ENCODE results near the gene CHMP2A.
A peak's percentile ranks its signal among the peaks of the same experiment; 100 is the strongest.
"Not testable (repeated sequence)": the region's sequence is repeated elsewhere in the genome, so short reads cannot be mapped to it uniquely, and the experiment has no call there.

The CHMP2A gene

DNA sequence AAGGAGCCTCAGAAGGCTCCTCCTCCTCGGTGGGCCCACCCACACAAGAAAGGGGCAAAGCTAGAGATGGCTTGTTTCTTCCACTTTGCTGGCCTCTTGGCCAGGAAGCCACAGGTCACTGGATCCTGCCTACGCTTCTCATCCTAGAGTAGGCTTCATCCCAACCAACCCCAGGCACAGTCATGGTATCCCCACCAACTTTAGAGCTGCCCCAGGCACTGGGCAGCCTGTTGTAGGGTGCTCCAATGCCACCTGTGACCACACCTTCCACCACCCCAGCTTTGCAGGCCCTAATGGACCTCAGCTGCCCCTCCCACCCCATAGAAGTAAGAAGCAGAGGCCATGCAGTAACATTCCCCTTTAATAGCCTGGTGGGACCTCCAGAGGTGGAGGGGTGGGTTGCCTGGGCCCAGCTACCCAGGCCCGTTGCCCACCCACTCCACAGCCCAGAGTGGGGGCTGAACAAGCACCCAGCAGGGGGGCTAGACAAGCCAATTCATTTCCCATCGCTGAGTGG lies 522 bp upstream of the CHMP2A start:
- no peak for DNase-seq (ENCODE audit: low read depth)

DNA sequence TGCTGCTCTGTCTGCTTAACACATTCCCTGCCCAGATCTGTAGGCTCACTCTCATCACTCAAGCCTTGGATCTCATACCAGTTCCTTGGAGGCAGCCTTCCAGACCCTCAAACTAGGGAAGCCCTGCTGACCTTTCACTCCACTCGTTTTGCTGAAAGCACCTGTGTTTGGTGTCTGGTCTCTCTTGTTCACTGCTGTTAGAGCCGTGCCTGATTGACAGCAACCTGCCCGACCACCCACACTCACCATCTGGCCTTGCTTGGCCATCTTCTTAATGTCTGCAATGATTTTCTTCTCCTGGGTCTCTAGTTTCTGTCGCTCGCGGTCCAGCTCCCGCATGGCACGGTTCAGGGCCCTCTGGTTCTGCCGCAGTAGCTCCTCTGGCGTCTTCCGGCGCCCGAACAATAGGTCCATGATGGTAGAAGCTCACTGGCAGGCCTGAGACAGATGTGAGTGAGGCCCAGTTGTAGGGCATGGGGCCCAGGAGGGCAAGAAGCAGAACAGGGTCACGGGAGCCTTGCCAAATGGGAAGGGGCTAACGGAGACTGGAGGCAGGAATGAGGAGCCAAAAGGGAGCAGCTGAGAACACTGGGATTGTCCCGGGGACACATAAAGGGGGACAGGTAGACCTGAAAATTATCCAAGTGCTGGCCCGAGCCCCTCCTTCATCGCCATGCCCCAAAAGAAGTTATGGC lies 959 bp downstream of the CHMP2A start:
- DNase-seq (ENCODE audit: low read depth): no peak

DNA sequence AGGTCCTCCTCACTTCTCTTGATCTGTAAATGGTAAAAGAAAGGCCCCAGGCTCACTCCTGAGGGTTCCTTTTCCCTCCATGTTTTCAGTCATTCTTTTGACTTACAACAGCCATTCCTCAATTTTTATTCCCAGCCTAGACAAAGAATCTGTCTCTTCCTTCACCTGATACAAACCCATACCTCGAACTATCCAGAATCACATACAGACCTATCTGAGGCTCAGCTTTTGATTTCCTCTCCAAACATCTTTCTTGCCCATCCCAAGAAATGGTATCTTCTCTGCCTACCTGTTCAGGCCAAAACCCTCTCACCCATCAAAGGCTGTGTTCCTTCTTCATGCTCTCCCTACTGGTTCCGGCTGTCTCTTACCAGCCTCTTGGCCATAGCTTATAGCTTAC lies 2.2 kb downstream of the CHMP2A start:
- no peak for DNase-seq (ENCODE audit: low read depth)

DNA sequence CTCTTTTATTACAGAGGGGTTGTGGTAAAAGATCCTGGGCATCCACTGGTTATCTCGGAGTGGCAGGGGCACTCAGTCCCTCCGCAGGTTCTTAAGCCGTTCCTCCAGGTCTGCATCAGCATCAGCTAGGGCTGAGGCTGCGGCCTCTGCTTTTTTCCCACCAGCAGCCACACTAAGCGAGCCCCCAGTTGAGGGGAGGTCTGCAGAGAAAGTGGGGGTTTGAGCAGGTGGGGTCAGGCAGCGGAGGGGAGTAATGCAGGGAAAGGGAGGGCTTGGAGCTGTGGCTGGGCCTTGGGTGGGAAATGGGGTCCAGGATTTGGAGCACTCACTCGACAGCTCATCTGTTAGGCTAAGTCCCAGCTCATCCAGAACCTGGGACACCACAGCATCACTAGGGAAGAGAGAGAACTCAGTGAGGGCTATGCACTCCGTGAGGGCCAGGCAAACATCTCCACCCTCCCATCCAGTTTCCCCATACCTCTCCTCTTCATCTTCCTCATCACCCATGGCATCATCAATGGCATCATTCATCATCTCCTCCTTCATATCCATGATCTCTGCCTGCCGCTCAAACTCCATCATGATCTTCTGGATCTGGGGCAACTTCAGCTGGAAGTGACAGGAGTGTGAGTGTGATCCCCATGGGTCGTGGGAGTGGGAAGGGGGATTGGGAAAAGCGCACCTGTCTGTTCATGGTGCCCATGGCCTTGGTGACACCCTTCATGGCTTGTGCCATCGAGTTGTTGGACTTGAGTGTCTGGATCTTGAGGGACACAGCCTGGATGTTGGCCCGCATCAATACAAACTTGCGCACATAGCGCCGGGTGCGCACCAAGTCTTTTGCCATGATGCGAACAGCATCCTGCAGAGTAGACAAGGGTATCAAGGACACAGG lies 3.1 kb downstream of the CHMP2A start:
- DNase-seq (ENCODE audit: low read depth): no peak

DNA sequence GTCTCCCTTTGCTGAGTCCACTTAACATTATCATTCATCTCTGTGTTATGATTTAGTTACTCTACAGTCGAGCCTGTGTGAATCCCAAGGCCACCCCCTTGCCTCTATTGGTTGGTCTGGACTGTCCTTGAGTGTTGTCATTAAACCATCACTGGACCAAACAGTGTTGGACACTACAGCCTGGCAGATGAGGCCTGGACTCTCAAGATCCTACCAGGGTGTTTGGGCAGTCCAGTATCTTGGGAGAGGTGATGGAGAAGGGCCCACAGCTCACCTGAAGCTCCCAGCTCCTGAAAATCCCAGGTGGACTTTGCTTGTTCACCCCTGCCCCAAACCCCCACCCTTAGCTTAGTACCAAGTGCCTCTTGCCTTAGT lies 3.8 kb downstream of the CHMP2A start:
- no peak for DNase-seq (ENCODE audit: low read depth)

DNA sequence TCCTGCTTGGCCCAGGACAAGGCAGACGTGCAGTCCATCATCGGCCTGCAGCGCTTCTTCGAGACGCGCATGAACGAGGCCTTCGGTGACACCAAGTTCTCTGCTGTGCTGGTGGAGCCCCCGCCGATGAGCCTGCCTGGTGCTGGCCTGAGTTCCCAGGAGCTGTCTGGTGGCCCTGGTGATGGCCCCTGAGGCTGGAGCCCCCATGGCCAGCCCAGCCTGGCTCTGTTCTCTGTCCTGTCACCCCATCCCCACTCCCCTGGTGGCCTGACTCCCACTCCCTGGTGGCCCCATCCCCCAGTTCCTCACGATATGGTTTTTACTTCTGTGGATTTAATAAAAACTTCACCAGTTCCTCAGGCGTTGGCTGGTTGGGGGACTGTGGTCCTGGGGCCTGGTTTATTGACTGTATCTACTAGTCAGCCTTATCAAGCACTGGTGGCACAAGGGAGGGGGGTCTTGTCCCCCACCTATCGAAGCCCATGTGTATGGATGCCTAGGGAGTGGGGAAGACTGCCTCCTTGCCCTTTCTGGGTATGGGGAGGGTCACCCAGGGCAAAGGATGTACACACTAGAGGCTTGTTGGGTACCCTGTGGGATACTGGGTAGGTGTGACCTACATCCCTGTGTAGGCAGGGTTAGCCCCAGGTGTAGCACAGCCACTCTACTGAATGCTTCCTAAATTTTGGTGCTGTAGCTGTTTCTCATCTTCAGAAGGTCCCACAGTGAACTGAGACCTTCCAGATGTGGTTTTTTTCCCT lies 4.4 kb downstream of the CHMP2A start:
- DNase-seq (ENCODE audit: low read depth): no peak

DNA sequence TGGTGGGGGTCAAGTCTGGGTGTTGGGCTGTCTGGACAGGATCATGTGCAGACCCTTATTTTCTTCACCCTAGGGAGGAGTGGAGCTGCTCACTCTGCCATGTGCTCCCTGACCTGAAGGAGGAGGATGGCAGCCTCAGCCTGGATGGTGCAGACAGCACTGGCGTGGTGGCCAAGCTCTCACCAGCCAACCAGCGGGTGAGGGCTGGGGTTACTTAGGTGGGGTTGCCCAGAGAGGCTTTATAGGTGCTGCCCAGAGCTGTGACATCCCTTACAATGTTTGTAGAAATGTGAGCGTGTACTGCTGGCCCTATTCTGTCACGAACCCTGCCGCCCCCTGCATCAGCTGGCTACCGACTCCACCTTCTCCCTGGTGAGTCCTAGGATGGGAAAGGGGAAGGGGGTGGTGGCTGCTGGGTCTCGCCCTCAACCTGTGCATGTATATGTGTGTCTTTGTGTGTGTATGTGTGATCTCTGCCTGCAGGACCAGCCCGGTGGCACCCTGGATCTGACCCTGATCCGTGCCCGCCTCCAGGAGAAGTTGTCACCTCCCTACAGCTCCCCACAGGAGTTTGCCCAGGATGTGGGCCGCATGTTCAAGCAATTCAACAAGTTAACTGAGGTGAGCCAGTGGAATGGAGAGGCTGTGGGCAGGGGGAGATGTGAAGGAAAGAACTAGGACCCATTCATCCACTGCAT lies 5.1 kb downstream of the CHMP2A start:
- no peak for DNase-seq (ENCODE audit: low read depth)

DNA sequence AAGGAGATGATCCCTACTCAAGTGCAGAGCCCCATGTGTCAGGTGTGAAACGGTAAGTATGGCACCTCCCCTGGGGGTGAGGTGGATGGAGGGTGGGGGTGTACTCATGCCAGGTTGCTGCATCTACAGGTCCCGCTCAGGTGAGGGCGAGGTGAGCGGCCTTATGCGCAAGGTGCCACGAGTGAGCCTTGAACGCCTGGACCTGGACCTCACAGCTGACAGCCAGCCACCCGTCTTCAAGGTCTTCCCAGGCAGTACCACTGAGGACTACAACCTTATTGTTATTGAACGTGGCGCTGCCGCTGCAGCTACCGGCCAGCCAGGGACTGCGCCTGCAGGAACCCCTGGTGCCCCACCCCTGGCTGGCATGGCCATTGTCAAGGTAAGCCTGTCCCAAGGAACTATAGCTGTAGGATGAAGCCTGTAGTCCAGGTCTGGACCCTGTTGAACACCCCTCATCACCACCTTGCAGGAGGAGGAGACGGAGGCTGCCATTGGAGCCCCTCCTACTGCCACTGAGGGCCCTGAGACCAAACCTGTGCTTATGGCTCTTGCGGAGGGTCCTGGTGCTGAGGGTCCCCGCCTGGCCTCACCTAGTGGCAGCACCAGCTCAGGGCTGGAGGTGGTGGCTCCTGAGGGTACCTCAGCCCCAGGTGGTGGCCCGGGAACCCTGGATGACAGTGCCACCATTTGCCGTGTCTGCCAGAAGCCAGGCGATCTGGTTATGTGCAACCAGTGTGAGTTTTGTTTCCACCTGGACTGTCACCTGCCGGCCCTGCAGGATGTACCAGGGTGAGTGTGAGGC lies 5.8 kb downstream of the CHMP2A start:
- DNase-seq (ENCODE audit: low read depth): no peak

DNA sequence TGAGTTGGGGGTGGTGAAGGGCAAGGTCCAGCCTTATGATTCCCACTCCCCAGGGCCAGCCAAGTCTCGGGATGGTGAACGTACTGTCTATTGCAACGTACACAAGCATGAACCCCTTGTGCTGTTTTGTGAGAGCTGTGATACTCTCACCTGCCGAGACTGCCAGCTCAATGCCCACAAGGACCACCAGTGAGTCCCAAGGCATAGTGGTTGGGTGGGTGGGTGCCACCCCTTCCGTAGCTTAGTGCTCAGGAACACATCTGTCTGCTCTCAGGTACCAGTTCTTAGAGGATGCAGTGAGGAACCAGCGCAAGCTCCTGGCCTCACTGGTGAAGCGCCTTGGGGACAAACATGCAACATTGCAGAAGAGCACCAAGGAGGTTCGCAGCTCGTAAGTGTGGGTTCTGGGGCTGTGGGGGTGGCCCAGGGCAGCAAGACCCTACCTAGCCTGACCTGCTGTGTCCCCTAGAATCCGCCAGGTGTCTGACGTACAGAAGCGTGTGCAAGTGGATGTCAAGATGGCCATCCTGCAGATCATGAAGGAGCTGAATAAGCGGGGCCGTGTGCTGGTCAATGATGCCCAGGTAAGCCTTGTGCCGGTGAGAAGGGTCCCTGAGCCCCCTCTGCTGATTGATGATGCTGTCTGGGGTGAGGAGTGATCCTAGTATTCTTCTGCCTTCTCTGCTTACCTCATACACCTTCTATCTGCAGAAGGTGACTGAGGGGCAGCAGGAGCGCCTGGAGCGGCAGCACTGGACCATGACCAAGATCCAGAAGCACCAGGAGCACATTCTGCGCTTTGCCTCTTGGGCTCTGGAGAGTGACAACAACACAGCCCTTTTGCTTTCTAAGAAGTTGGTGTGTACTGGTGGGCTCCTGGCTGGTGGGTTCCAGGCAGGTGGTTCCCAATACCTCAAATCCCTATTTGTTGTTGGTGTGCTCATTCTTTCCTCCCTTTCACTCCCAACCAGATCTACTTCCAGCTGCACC lies 7.3 kb downstream of the CHMP2A start:
- DNase-seq (ENCODE audit: low read depth): no peak

DNA sequence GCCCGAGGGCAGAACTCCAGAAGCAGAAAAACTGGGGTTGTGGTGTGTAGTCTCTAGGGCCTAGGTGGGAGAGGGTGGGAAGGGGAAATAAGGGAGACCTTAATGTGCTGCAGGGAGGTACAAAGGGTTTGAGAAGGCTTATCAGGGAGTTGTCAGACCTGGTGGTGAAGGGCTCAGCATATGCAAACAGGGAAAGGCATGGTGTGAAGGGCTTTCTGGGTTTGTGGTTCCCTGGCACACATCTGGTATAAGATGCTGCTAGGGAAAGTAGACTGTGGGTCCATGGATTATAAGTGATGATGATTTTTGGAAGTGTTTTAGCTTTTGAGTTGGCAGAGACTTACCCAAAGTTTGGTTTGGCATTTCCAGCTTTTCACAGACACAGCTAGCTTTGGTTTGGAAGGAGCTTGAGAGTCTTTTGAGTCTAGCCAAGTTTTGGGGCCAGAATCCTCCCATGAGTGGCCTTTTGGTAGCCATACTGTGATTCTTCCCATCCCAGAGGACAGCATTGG lies 8.8 kb downstream of the CHMP2A start:
- DNase-seq (ENCODE audit: low read depth): no peak

DNA sequence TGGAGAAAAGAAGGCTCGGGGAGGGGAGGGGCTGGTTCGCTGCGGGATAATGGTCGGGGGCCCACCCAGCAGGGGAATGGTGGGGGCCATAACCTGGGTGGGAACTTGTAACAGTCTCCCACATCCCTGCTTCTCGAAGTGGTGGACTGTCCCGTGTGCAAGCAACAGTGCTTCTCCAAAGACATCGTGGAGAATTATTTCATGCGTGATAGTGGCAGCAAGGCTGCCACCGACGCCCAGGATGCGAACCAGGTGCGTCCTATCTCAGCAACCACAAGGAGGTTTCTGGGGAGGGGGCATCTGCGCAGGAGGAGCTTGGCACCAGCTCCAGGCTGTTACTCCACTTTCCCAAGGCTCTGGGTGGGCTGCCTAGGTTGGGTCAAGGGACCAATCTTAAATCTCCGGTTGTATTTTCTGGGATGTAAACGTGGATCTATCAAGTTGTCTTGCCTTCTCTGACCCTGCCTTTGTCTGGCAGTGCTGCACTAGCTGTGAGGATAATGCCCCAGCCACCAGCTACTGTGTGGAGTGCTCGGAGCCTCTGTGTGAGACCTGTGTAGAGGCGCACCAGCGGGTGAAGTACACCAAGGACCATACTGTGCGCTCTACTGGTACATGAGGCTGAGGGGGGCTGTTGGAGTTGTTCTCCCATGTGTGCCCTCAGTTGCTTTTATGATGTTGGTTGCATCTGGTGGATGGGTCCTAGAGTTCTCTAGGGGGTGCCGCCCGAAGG lies 9.5 kb downstream of the CHMP2A start:
- no peak for DNase-seq (ENCODE audit: low read depth)

DNA sequence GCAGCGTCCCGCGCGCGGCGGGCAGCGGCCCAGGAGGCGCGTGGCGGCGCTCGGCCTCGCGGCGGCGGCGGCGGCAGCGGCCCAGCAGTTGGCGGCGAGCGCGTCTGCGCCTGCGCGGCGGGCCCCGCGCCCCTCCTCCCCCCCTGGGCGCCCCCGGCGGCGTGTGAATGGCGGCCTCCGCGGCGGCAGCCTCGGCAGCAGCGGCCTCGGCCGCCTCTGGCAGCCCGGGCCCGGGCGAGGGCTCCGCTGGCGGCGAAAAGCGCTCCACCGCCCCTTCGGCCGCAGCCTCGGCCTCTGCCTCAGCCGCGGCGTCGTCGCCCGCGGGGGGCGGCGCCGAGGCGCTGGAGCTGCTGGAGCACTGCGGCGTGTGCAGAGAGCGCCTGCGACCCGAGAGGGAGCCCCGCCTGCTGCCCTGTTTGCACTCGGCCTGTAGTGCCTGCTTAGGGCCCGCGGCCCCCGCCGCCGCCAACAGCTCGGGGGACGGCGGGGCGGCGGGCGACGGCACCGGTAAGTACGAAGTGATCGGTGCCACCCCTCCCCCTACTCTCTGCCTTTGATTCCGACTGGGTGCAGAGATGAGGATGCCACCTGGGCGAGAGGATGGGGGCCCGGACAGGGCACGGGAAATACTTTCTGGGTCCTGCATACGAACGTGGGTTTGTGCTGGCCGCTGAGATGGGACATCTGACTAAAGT lies 10.2 kb downstream of the CHMP2A start:
- DNase-seq (ENCODE audit: low read depth): peak; percentile 39

DNA sequence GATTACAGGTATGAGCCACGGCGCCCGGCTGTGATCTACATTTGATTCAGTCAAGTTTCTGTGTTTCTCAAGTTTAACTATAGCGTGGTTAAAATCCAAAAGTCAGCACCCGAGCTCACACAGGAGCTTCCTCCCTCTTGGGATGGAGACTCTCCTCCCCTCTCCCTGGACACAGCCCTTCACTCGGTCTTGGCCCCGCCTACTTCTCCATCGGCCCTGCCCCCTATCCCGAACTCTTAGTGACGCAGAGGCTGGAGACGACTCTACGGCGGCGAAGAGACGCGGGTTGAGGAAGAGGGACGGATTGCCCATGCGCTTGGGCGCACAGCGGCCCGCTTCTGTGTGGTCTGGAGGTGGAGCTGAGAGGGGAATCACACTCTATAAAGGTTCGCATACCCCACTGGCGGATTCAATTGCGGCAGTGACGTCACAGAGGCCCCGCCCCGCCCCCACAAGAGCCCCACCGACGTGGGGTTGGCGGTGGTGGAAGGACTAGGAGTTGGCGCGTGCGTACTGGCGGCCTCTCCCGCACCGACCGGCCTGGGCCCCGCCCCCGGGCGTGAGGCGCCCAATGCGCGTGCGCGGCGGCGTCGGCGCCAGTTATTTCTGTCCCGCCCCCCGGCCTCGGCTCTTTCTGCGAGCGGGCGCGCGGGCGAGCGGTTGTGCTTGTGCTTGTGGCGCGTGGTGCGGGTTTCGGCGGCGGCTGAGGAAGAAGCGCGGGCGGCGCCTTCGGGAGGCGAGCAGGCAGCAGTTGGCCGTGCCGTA lies 10.9 kb downstream of the CHMP2A start, which contains the start of gene TRIM28:
Gene TRIM28 (plus strand): TSS at position 239 of the 765 bp plus-strand sequence. CDS start 694 bp downstream, outside the sequence.
- DNase-seq (ENCODE audit: low read depth): peak; percentile 100

DNA sequence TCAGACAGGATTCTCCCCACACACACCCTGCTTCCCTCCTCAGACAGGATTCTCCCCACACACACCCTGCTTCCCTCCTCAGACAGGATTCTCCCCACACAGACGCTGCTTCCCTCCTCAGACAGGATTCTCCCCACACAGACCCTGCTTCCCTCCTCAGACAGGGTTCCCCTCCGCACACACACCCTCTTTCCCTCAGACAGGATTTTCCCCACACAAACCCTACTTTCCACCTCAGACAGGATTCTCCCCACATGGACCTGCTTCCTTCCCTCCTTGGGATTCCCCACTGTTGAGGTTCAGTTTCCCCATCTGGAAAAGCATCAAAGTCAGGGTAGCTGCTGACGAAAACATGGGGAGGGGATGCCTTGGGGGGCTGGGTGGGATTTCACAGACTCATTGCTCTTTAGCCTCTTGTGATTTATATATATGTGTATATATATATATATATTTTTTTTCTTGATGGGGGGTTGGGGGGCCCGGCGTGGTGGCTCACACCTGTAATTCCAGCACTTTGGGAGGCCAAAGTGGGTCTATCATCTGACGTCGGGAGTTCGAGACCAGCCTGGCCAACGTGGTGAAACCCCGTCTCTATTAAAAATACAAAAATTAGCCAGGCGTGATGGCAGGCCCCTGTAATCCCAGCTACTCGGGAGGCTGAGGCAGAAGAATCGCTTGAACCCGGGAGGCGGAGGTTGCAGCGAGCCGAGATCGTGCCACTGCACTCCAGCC lies 12.1 kb downstream of the CHMP2A start:
- not testable (repeated sequence) for DNase-seq (ENCODE audit: low read depth)

DNA sequence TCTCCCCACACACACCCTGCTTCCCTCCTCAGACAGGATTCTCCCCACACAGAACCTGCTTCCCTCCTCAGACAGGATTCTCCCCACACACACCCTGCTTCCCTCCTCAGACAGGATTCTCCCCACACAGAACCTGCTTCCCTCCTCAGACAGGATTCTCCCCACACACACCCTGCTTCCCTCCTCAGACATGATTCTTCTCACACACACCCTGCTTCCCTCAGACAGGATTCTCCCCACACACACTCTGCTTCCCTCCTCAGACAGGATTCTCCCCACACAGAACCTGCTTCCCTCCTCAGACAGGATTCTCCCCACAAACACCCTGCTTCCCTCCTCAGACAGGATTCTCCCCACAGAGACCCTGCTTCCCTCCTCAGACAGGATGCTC lies 15.7 kb downstream of the CHMP2A start:
- not testable (repeated sequence) for DNase-seq (ENCODE audit: low read depth)

Measured in stimulated activated CD8-positive, alpha-beta memory T cell treated with anti-CD3 and anti-CD28 coated beads, Interleukin-15, amount 100 ng/mL, for 1 hour (primary cell).